Esophagus muscularis mucosa (tissue), 3 donors: Measurements from ENCODE around the gene BUB1B.

Experiments
- POLR2A ChIP-seq: fragments of 450-650 bp; IDR thresholded peaks from one replicate; pipeline ENCODE4 v1.6.1; 2017; ENCODE audit warnings: antibody characterized with exemption, moderate library complexity, mild to moderate bottlenecking, low read depth
- TF ChIP-seq, protein P1 (sequence below), 3 experiments: fragments of 200-600 bp in 2 of 3; fragments of 450-650 bp in 1 of 3; sonication (generic) in 2 of 3; IDR thresholded peaks; one replicate each; pipeline ENCODE4 v1.5.1; 2017 to 2019; ENCODE audit warnings: antibody characterized with exemption in 3 of 3, mild to moderate bottlenecking in 2 of 3, moderate library complexity in 1 of 3

GRCh38 chr15:40162552-40162951 is 1.7 kb downstream of the BUB1B start:
- no peak for TF ChIP-seq POLR2A
- TF ChIP-seq, protein P1, sequence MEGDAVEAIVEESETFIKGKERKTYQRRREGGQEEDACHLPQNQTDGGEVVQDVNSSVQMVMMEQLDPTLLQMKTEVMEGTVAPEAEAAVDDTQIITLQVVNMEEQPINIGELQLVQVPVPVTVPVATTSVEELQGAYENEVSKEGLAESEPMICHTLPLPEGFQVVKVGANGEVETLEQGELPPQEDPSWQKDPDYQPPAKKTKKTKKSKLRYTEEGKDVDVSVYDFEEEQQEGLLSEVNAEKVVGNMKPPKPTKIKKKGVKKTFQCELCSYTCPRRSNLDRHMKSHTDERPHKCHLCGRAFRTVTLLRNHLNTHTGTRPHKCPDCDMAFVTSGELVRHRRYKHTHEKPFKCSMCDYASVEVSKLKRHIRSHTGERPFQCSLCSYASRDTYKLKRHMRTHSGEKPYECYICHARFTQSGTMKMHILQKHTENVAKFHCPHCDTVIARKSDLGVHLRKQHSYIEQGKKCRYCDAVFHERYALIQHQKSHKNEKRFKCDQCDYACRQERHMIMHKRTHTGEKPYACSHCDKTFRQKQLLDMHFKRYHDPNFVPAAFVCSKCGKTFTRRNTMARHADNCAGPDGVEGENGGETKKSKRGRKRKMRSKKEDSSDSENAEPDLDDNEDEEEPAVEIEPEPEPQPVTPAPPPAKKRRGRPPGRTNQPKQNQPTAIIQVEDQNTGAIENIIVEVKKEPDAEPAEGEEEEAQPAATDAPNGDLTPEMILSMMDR (IDR thresholded peaks at IDR 0.05) = no peak
